Right lobe of liver (tissue), 6 donors: Measurements from ENCODE around the gene MICU1. TPM values are rescaled to one million over a fixed set of nuclear protein-coding genes. Genes with fewer than 3 reads are reported as not detected.

Source experiments
- ATAC-seq, 4 donors: fragments of 200-7000 bp; cut with Tn5 transposase; one replicate each; pipeline ENCODE4 v1.9.1; 2020; ENCODE audit warnings: mild to moderate bottlenecking in 4 of 4, moderate library complexity in 4 of 4
- DNase-seq, 3 donors: peaks; one replicate each; pipeline ENCODE4 v3.0.0-alpha.2; 2020
- H3K27ac ChIP-seq, 3 donors: fragments of 200-600 bp; one replicate each; pipeline ENCODE4 v1.8.0; 2022
- H3K27me3 ChIP-seq, 2 donors: fragments of 200-600 bp; one replicate each; pipeline ENCODE4 v1.8.0; 2022
- H3K36me3 ChIP-seq, 4 donors: fragments of 200-600 bp; sonication (generic) in 1 of 4; one replicate each; pipeline versions ENCODE4 v1.5.1 to v1.8.0; 2017 to 2022; ENCODE audit warnings: control low read depth in 1 of 4
- H3K4me1 ChIP-seq, 4 donors: fragments of 200-600 bp; sonication (generic) in 1 of 4; one replicate each; pipeline versions ENCODE4 v1.5.1 to v1.8.0; 2017 to 2022; ENCODE audit warnings: control low read depth in 1 of 4
- H3K4me3 ChIP-seq, 3 donors: fragments of 200-600 bp; one replicate each; pipeline ENCODE4 v1.8.0; 2022
- H3K9me3 ChIP-seq, 4 donors: fragments of 200-600 bp; sonication (generic) in 1 of 4; one replicate each; pipeline versions ENCODE4 v1.5.1 to v1.8.0; 2017 to 2022; ENCODE audit warnings: control low read depth in 1 of 4
- CTCF ChIP-seq, 4 donors: fragments of 200-600 bp in 3 of 4; fragments of 450-650 bp in 1 of 4; IDR thresholded peaks; one replicate each; pipeline versions ENCODE4 v1.5.1 to v1.8.0; 2016 to 2022; ENCODE audit warnings: antibody characterized with exemption in 4 of 4, mild to moderate bottlenecking in 2 of 4
- POLR2A ChIP-seq: fragments of 450-650 bp; IDR thresholded peaks from one replicate; pipeline ENCODE4 v1.6.1; 2017; ENCODE audit warnings: antibody characterized with exemption, mild to moderate bottlenecking
- WGBS: methylation state at CpG from one replicate; pipeline ENCODE4 v1.1.6; 2018; ENCODE audit warnings: low coverage, low lambda C conversion rate; ENCODE audit not compliant: insufficient coverage; ENCODE audit errors: missing lambda C conversion rate; 5-methylcytosine and 5-hydroxymethylcytosine counted together
- intact Hi-C, 2 donors: fragments of 100-400 bp; cut with DNase I; formaldehyde crosslinking; loops; one replicate each; pipeline versions ENCODE4 v1.11.2 to v1.14.1; 2022
- total RNA-seq, 6 experiments: library from RNA; depleted of rRNA in 2 of 6; stranded (reverse); fragments of >200 nt in 2 of 6; fragmentation: NEBNext Ultra II Directional in 3 of 6; extraction: Animal tissue kit (Norgen Biotek cat#: 25700) in 3 of 6; gene quantifications; one replicate each; pipeline versions ENCODE4 v1.1.0 to v1.2.4, GENCODE V29; 2016 to 2023
- donor health status: DM: no; HTN: yes; CAD: no.
- donor health status: DM: no; HTN: no; CAD: no.
- donor health status: DM: no; HTN: no; CAD: no.
- donor health status: DM: no; HTN: yes; CAD: no.
- donor health status: DM: no; HTN: yes; CAD: no.

Gene MICU1
- total RNA-seq, 6 experiments from 2014 or later, result 25.3 to 55.3 (median 38.2) TPM

- Histone ChIP-seq H3K9me3 (no peaks in the 10 kb centered on the region), H3K27me3 (no peaks in the 10 kb centered on the region), H3K4me3 (no peak overlapping the region), H3K4me1 (no peaks in the 10 kb centered on the region), H3K27ac (no peak overlapping the region), H3K36me3 (peaks cover 0 to 29% (median 4%) of the 10 kb centered on the region in 4 donors)
- intact Hi-C loops, result no loop called here
- no peak for ATAC-seq
- WGBS, result 56% methylated on average over 6 of the region's 11 CpGs
- TF ChIP-seq POLR2A, result no peak
- no peak for TF ChIP-seq CTCF (IDR thresholded peaks at IDR 0.05)
- DNase-seq, result peak in 1 of 3 donors; percentile 11
Observed at GRCh38 chr10:72344932-72345331, 280.9 kb downstream of the MICU1 start.

GRCh38 chr10:72342911-72343310, 283.0 kb downstream of the MICU1 start:
- H3K27ac ChIP-seq, result no peak overlapping the region
- H3K27me3 ChIP-seq, result no peaks in the 10 kb centered on the region
- WGBS, result no CpG with 5 or more reads among the region's 5 CpGs
- no peak overlapping the region for H3K4me3 ChIP-seq
- H3K4me1 ChIP-seq, result no peaks in the 10 kb centered on the region
- no peaks in the 10 kb centered on the region for H3K9me3 ChIP-seq
- ATAC-seq, result peak in 3 of 4 donors; percentile 7 to 38 (median 34)
- intact Hi-C loops, result no loop called here
- no peak for TF ChIP-seq CTCF (IDR thresholded peaks at IDR 0.05)
- TF ChIP-seq POLR2A, result no peak
- DNase-seq, result no peak
- H3K36me3 ChIP-seq, result peaks cover 0 to 31% (median 9%) of the 10 kb centered on the region in 4 donors

- Histone ChIP-seq H3K27ac (no peak overlapping the region), H3K9me3 (no peaks in the 10 kb centered on the region), H3K4me1 (peaks cover 0 to 18% (median 10%) of the 10 kb centered on the region in 4 donors), H3K36me3 (peaks cover 0 to 37% (median 9%) of the 10 kb centered on the region in 4 donors), H3K27me3 (no peaks in the 10 kb centered on the region), H3K4me3 (no peak overlapping the region)
- intact Hi-C loops, result no loop called here
- TF ChIP-seq POLR2A (no peak), CTCF (IDR thresholded peaks at IDR 0.05) (peak; percentile 81 to 95 (median 94))
- DNase-seq, result peak in 2 of 3 donors; percentile 74 to 78
- 88% methylated on average over 4 of the region's 28 CpGs for WGBS
- ATAC-seq, result peak; percentile 39 to 63 (median 56)
Observed at GRCh38 chr10:72340510-72341261, 285.2 kb downstream of the MICU1 start.

GRCh38 chr10:72338180-72338579, 287.7 kb downstream of the MICU1 start:
- Histone ChIP-seq H3K36me3 (peaks cover 0 to 32% (median 7%) of the 10 kb centered on the region in 4 donors), H3K27ac (no peak overlapping the region), H3K4me1 (peaks cover 0 to 38% (median 28%) of the 10 kb centered on the region in 4 donors), H3K27me3 (no peaks in the 10 kb centered on the region), H3K9me3 (no peaks in the 10 kb centered on the region), H3K4me3 (no peak overlapping the region)
- WGBS, result 84% methylated on average over 3 of the region's 7 CpGs
- no peak for TF ChIP-seq CTCF (IDR thresholded peaks at IDR 0.05)
- no peak for TF ChIP-seq POLR2A
- intact Hi-C loops, result loop anchor here in 1 of 2 donors (10.0 kb wide), 1 partner anchor 213 kb away; no protein-coding TSS in a partner anchor
- ATAC-seq (no peak), DNase-seq (peak in 1 of 3 donors; percentile 12)
